Activated CD8-positive, alpha-beta memory T cell treated with anti-CD3 and anti-CD28 coated beads for 4 hours (primary cell): ENCODE measurements around the gene RSPO1.
"Not testable (repeated sequence)": the region's sequence is repeated elsewhere in the genome, so short reads cannot be mapped to it uniquely, and the experiment has no call there.

Source experiments
- DNase-seq, 2 donors: peaks; one replicate each; pipeline ENCODE4 v3.0.0-alpha.2; 2020; ENCODE audit warnings: low read depth in 2 of 2

RSPO1 gene

GRCh38 chr1:37634244-37634991 is at the start of gene RSPO1:
TSS of gene RSPO1 (minus strand) at chr1:37634892. CDS start at chr1:37629661, 5,231 bp downstream.
- DNase-seq, result no peak

GRCh38 chr1:37684182-37684581 is 49.5 kb upstream of the RSPO1 start:
- DNase-seq, result not testable (repeated sequence)

GRCh38 chr1:37682334-37682987 is 47.8 kb upstream of the RSPO1 start:
- DNase-seq, result peak; percentile 52 to 54

GRCh38 chr1:37680933-37681332 is 46.2 kb upstream of the RSPO1 start:
- DNase-seq, result no peak

GRCh38 chr1:37677808-37678207 is 43.1 kb upstream of the RSPO1 start:
- DNase-seq, result no peak

GRCh38 chr1:37677143-37677439 is 42.4 kb upstream of the RSPO1 start:
- DNase-seq, result no peak

- DNase-seq, result no peak
Measured at GRCh38 chr1:37676281-37677142, 41.8 kb upstream of the RSPO1 start.

- DNase-seq, result no peak
Measured at GRCh38 chr1:37673920-37674319, 39.2 kb upstream of the RSPO1 start.

- no peak for DNase-seq
Measured at GRCh38 chr1:37672136-37672870, 37.6 kb upstream of the RSPO1 start.

- no peak for DNase-seq
Measured at GRCh38 chr1:37671261-37671660, 36.6 kb upstream of the RSPO1 start.

- no peak for DNase-seq
Measured at GRCh38 chr1:37670133-37670532, 35.4 kb upstream of the RSPO1 start.

- no peak for DNase-seq
Measured at GRCh38 chr1:37667023-37667671, 32.5 kb upstream of the RSPO1 start.

- no peak for DNase-seq
Measured at GRCh38 chr1:37666241-37666867, 31.7 kb upstream of the RSPO1 start.

- no peak for DNase-seq
Measured at GRCh38 chr1:37663426-37664000, 28.8 kb upstream of the RSPO1 start.

GRCh38 chr1:37662031-37662755 is 27.5 kb upstream of the RSPO1 start:
- DNase-seq, result no peak

GRCh38 chr1:37661401-37661800 is 26.7 kb upstream of the RSPO1 start:
- no peak for DNase-seq

GRCh38 chr1:37660664-37661063 is 26.0 kb upstream of the RSPO1 start:
- DNase-seq, result no peak

GRCh38 chr1:37658486-37658885 is 23.8 kb upstream of the RSPO1 start:
- no peak for DNase-seq

GRCh38 chr1:37657620-37658412 is 23.1 kb upstream of the RSPO1 start:
- DNase-seq, result no peak
